ENCODE data around the gene ESRP2.

- no peak for TF ChIP-seq CTCF (IDR thresholded peaks at IDR 0.05; ENCODE audit: low read depth, low read length)
- no peak for TF ChIP-seq POLR2A (IDR thresholded peaks at IDR 0.05; ENCODE audit: extremely low read depth, insufficient read length)
Measured at GRCh38 chr16:68235887-68236136, at the start of gene ESRP2.

All from NB4 (cell line).